ENCODE measurements around the gene PCDHGB2. TPM values are rescaled to one million over a fixed set of nuclear protein-coding genes. Genes with fewer than 3 reads are reported as not detected.
"Not testable (repeated sequence)": the region's sequence is repeated elsewhere in the genome, so short reads cannot be mapped to it uniquely, and the experiment has no call there.

PCDHGB2 gene
- total and polyA plus RNA-seq, 2 experiments from 2014 or later: 0.33 TPM; not detected in 1

GRCh38 chr5:141392429-141393198 lies 32.8 kb downstream of the PCDHGB2 start, which contains the start of gene PCDHGA8:
Gene PCDHGA8 (plus strand): TSS chr5:141392633. CDS start chr5:141392814, 181 bp downstream.
- no peaks in the 10 kb centered on the region for H3K27me3 ChIP-seq
- WGBS (ENCODE audit: low lambda C conversion rate, missing lambda C conversion rate): 98% methylated on average over 38 of the region's 38 CpGs
- peaks cover 63% of the 10 kb centered on the region for H3K9me3 ChIP-seq (ENCODE audit: low read depth)
- H3K36me3 ChIP-seq (replicated peaks; ENCODE audit: insufficient read depth, low read depth): no peaks in the 10 kb centered on the region
- H4K20me1 ChIP-seq (ENCODE audit: insufficient read depth, poor library complexity, severe bottlenecking): no peaks in the 10 kb centered on the region
- no peak within 1 kb of the TSS for H2AFZ ChIP-seq
- H3K79me2 ChIP-seq: no peaks in the 10 kb centered on the region
- H3K4me1 ChIP-seq (ENCODE audit: insufficient read depth): no peaks in the 10 kb centered on the region
- TF ChIP-seq EZH2phosphoT487 (IDR thresholded peaks at IDR 0.05; ENCODE audit: low read depth, severe bottlenecking, unreplicated experiment) (no peak), EZH2 (IDR thresholded peaks at IDR 0.05; ENCODE audit: borderline replicate concordance) (no peak)
- TF ChIP-seq, protein P1, sequence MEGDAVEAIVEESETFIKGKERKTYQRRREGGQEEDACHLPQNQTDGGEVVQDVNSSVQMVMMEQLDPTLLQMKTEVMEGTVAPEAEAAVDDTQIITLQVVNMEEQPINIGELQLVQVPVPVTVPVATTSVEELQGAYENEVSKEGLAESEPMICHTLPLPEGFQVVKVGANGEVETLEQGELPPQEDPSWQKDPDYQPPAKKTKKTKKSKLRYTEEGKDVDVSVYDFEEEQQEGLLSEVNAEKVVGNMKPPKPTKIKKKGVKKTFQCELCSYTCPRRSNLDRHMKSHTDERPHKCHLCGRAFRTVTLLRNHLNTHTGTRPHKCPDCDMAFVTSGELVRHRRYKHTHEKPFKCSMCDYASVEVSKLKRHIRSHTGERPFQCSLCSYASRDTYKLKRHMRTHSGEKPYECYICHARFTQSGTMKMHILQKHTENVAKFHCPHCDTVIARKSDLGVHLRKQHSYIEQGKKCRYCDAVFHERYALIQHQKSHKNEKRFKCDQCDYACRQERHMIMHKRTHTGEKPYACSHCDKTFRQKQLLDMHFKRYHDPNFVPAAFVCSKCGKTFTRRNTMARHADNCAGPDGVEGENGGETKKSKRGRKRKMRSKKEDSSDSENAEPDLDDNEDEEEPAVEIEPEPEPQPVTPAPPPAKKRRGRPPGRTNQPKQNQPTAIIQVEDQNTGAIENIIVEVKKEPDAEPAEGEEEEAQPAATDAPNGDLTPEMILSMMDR (IDR thresholded peaks at IDR 0.05; ENCODE audit: poor library complexity): no peak
- DNase-seq (ENCODE audit: low spot score): no peak
- no peak within 1 kb of the TSS for H3K27ac ChIP-seq
- H3K4me2 ChIP-seq: no peak within 1 kb of the TSS
- no peak within 1 kb of the TSS for H3K4me3 ChIP-seq
- no peaks in the 10 kb centered on the region for H3K9me2 ChIP-seq (replicated peaks; ENCODE audit: insufficient read depth)

DNA sequence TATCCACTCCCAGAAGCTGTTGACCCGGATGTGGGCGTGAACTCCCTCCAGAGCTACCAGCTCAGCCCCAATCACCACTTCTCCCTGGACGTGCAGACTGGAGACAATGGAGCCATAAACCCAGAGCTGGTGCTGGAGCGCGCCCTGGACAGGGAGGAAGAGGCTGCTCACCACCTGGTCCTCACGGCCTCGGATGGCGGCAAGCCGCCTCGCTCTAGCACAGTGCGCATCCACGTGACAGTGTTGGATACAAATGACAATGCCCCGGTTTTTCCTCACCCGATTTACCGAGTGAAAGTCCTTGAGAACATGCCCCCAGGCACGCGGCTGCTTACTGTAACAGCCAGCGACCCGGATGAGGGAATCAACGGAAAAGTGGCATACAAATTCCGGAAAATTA lies 33.5 kb downstream of the PCDHGB2 start:
- no peaks in the 10 kb centered on the region for H3K27me3 ChIP-seq
- TF ChIP-seq, protein P1 (IDR thresholded peaks at IDR 0.05; ENCODE audit: poor library complexity): no peak
- TF ChIP-seq EZH2 (IDR thresholded peaks at IDR 0.05; ENCODE audit: borderline replicate concordance): no peak

GRCh38 chr5:141394401-141395187 lies 34.8 kb downstream of the PCDHGB2 start:
- not testable (repeated sequence) for H2AFZ ChIP-seq; DNase-seq (ENCODE audit: low spot score); H3K36me3 ChIP-seq (replicated peaks; ENCODE audit: insufficient read depth, low read depth); H3K4me3 ChIP-seq; H3K4me1 ChIP-seq (ENCODE audit: insufficient read depth); H3K27me3 ChIP-seq; H3K9me2 ChIP-seq (replicated peaks; ENCODE audit: insufficient read depth); H3K27ac ChIP-seq; H3K79me2 ChIP-seq; H3K4me2 ChIP-seq; H4K20me1 ChIP-seq (ENCODE audit: insufficient read depth, poor library complexity, severe bottlenecking)
- 97% methylated on average over 37 of the region's 53 CpGs for WGBS (ENCODE audit: low lambda C conversion rate, missing lambda C conversion rate)
- H3K9me3 ChIP-seq (ENCODE audit: low read depth): peaks cover 62% of the 10 kb centered on the region

More for the DNA sequence above, 33.5 kb downstream of the PCDHGB2 start:
- Histone ChIP-seq H3K79me2 (no peaks in the 10 kb centered on the region), H3K27ac (no peak overlapping the region), H3K4me2 (no peak overlapping the region), H3K9me3 (ENCODE audit: low read depth) (peaks cover 64% of the 10 kb centered on the region), H2AFZ (no peak overlapping the region), H3K4me3 (no peak overlapping the region), H3K9me2 (replicated peaks; ENCODE audit: insufficient read depth) (no peaks in the 10 kb centered on the region), H4K20me1 (ENCODE audit: insufficient read depth, poor library complexity, severe bottlenecking) (no peaks in the 10 kb centered on the region), H3K36me3 (replicated peaks; ENCODE audit: insufficient read depth, low read depth) (no peaks in the 10 kb centered on the region), H3K4me1 (ENCODE audit: insufficient read depth) (no peaks in the 10 kb centered on the region)
- 97% methylated on average over 21 of the region's 21 CpGs for WGBS (ENCODE audit: low lambda C conversion rate, missing lambda C conversion rate)
- DNase-seq (ENCODE audit: low spot score): no peak

- H3K36me3 ChIP-seq (replicated peaks; ENCODE audit: insufficient read depth, low read depth); H2AFZ ChIP-seq; H3K9me2 ChIP-seq (replicated peaks; ENCODE audit: insufficient read depth); H3K79me2 ChIP-seq; H3K4me2 ChIP-seq; H3K4me1 ChIP-seq (ENCODE audit: insufficient read depth); H4K20me1 ChIP-seq (ENCODE audit: insufficient read depth, poor library complexity, severe bottlenecking); H3K27me3 ChIP-seq; H3K27ac ChIP-seq; DNase-seq (ENCODE audit: low spot score); H3K4me3 ChIP-seq: not testable (repeated sequence)
- 88% methylated on average over 26 of the region's 43 CpGs for WGBS (ENCODE audit: low lambda C conversion rate, missing lambda C conversion rate)
- H3K9me3 ChIP-seq (ENCODE audit: low read depth): peaks cover 49% of the 10 kb centered on the region
These were observed 38.2 kb downstream of the PCDHGB2 start, which contains the start of gene PCDHGB5 for GRCh38 chr5:141397756-141398551. Gene PCDHGB5 (plus strand): TSS chr5:141397947. CDS start chr5:141398128, 181 bp downstream.

Data from hepatocyte (in vitro differentiated cells).